HG02884 (cell line): ENCODE data around the gene MYH9.

Experiments used
- ATAC-seq: cut with Tn5 transposase; IDR thresholded peaks from one replicate; pipeline ENCODE4 v1.9.1; 2021; ENCODE audit warnings: mild to moderate bottlenecking, moderate library complexity; ENCODE audit not compliant: unreplicated experiment

The MYH9 gene

GRCh38 chr22:36234919-36235318, 152.8 kb downstream of the MYH9 start:
- no peak for ATAC-seq

- ATAC-seq: no peak
Measured at GRCh38 chr22:36234213-36234612, 153.6 kb downstream of the MYH9 start.

- no peak for ATAC-seq
Measured at GRCh38 chr22:36233796-36234195, 154.0 kb downstream of the MYH9 start.

- no peak for ATAC-seq
Measured at GRCh38 chr22:36232715-36233401, 154.9 kb downstream of the MYH9 start.
